Transverse colon (tissue), 4 donors: Measurements from ENCODE around the gene CHST13.

Experiments used
- EP300 ChIP-seq: sonication (generic); formaldehyde crosslinking; IDR thresholded peaks from one replicate; pipeline ENCODE4 v1.6.1; 2017; ENCODE audit warnings: antibody characterized with exemption, low read depth
- POLR2A ChIP-seq: fragments of 450-650 bp; IDR thresholded peaks from one replicate; pipeline ENCODE4 v1.6.1; 2016; ENCODE audit warnings: antibody characterized with exemption, mild to moderate bottlenecking, moderate library complexity
- POLR2AphosphoS5 ChIP-seq, 3 donors: sonication (generic); formaldehyde crosslinking; IDR thresholded peaks; one replicate each; pipeline ENCODE4 v1.6.1; 2016; ENCODE audit warnings: antibody characterized with exemption in 3 of 3
- TF ChIP-seq, protein P1 (sequence below), 5 experiments: fragments of 200-600 bp in 3 of 5; fragments of 450-650 bp in 2 of 5; sonication (generic) in 3 of 5; IDR thresholded peaks; 1 replicate in 2 of 5; 2 replicates in 3 of 5; pipeline ENCODE4 v1.5.1; 2016 to 2017; ENCODE audit warnings: antibody characterized with exemption in 5 of 5, inconsistent platforms in 3 of 5, mild to moderate bottlenecking in 2 of 5, moderate library complexity in 1 of 5

DNA sequence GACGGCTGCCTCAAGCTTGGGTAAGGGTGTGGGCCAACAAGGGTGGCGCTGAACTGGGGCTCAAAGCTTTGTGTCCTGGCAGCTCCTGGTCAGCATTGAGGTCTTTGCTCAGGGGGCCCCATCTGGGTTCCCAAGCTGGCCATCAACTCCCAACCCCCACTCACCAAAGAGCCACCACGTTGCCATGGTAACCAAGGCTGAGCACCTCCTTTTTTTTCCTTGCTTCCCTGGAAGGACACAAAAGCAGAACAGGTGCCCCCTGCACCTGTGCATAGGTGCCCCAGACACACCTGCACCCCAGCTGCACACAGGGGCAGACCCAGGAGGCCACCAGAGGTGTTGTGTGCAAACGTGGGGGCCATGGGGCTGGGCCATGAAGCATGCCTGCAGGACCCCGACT lies 22.9 kb upstream of the CHST13 start:
- TF ChIP-seq POLR2A, result no peak
- TF ChIP-seq, protein P1, sequence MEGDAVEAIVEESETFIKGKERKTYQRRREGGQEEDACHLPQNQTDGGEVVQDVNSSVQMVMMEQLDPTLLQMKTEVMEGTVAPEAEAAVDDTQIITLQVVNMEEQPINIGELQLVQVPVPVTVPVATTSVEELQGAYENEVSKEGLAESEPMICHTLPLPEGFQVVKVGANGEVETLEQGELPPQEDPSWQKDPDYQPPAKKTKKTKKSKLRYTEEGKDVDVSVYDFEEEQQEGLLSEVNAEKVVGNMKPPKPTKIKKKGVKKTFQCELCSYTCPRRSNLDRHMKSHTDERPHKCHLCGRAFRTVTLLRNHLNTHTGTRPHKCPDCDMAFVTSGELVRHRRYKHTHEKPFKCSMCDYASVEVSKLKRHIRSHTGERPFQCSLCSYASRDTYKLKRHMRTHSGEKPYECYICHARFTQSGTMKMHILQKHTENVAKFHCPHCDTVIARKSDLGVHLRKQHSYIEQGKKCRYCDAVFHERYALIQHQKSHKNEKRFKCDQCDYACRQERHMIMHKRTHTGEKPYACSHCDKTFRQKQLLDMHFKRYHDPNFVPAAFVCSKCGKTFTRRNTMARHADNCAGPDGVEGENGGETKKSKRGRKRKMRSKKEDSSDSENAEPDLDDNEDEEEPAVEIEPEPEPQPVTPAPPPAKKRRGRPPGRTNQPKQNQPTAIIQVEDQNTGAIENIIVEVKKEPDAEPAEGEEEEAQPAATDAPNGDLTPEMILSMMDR (IDR thresholded peaks at IDR 0.05), result no peak
- no peak for TF ChIP-seq POLR2AphosphoS5 (IDR thresholded peaks at IDR 0.05)
- TF ChIP-seq EP300, result no peak
